Measurements from ENCODE around the gene OXGR1.

Gene OXGR1

GRCh38 chr13:96948127-96948526 lies 46.1 kb downstream of the OXGR1 start:
- no peak for DNase-seq

GRCh38 chr13:96947343-96947910 lies 46.8 kb downstream of the OXGR1 start:
- no peak for TF ChIP-seq CTCF (IDR thresholded peaks at IDR 0.05; ENCODE audit: low read depth, low read length)
- H3K4me3 ChIP-seq (ENCODE audit: low read depth, low read length) = no peak overlapping the region
- peaks cover 89% of the 10 kb centered on the region for H3K27me3 ChIP-seq (ENCODE audit: insufficient read depth, low read depth, severe bottlenecking)
- DNase-seq = no peak
- H3K36me3 ChIP-seq = no peaks in the 10 kb centered on the region
- H3K27ac ChIP-seq = no peak overlapping the region
- peaks cover 4% of the 10 kb centered on the region for H3K9me3 ChIP-seq (ENCODE audit: severe bottlenecking)

More at GRCh38 chr13:96948127-96948526, 46.1 kb downstream of the OXGR1 start:
- Histone ChIP-seq H3K27ac (no peak overlapping the region), H3K27me3 (ENCODE audit: insufficient read depth, low read depth, severe bottlenecking) (peaks cover 85% of the 10 kb centered on the region), H3K36me3 (no peaks in the 10 kb centered on the region), H3K9me3 (ENCODE audit: severe bottlenecking) (peaks cover 4% of the 10 kb centered on the region), H3K4me3 (ENCODE audit: low read depth, low read length) (no peak overlapping the region)
- no peak for TF ChIP-seq CTCF (IDR thresholded peaks at IDR 0.05; ENCODE audit: low read depth, low read length)

- DNase-seq = no peak
- TF ChIP-seq CTCF (IDR thresholded peaks at IDR 0.05; ENCODE audit: low read depth, low read length) = no peak
- peaks cover 4% of the 10 kb centered on the region for H3K9me3 ChIP-seq (ENCODE audit: severe bottlenecking)
- H3K27ac ChIP-seq = no peak overlapping the region
- peaks cover 95% of the 10 kb centered on the region for H3K27me3 ChIP-seq (ENCODE audit: insufficient read depth, low read depth, severe bottlenecking)
- no peak overlapping the region for H3K4me3 ChIP-seq (ENCODE audit: low read depth, low read length)
- H3K36me3 ChIP-seq = no peaks in the 10 kb centered on the region
Observed at GRCh38 chr13:96946709-96947311, 47.5 kb downstream of the OXGR1 start.

GRCh38 chr13:96940961-96941360 lies 53.3 kb downstream of the OXGR1 start:
- TF ChIP-seq CTCF (IDR thresholded peaks at IDR 0.05; ENCODE audit: low read depth, low read length) = no peak
- no peak for DNase-seq
- Histone ChIP-seq H3K4me3 (ENCODE audit: low read depth, low read length) (no peak overlapping the region), H3K9me3 (ENCODE audit: severe bottlenecking) (no peaks in the 10 kb centered on the region), H3K27me3 (ENCODE audit: insufficient read depth, low read depth, severe bottlenecking) (peaks cover 97% of the 10 kb centered on the region), H3K36me3 (no peaks in the 10 kb centered on the region), H3K27ac (no peak overlapping the region)

- H3K9me3 ChIP-seq (ENCODE audit: severe bottlenecking) = no peaks in the 10 kb centered on the region
- no peak for DNase-seq
- no peak for TF ChIP-seq CTCF (IDR thresholded peaks at IDR 0.05; ENCODE audit: low read depth, low read length)
- H3K4me3 ChIP-seq (ENCODE audit: low read depth, low read length) = no peak overlapping the region
- H3K36me3 ChIP-seq = no peaks in the 10 kb centered on the region
- no peak overlapping the region for H3K27ac ChIP-seq
- peaks cover 100% of the 10 kb centered on the region for H3K27me3 ChIP-seq (ENCODE audit: insufficient read depth, low read depth, severe bottlenecking)
Observed at GRCh38 chr13:96935901-96936300, 58.4 kb downstream of the OXGR1 start.
